Epithelial cell of esophagus (primary cell): ENCODE results near the gene CFAP92.

Experiments
- DNase-seq: peaks from one replicate; pipeline ENCODE4 v3.0.0; 2010; ENCODE audit warnings: low read depth
- H3K4me3 ChIP-seq: 2 replicates; pipeline ENCODE4 v1.5.1; 2011; ENCODE audit warnings: mild to moderate bottlenecking, low read length, control low read depth
- CTCF ChIP-seq: IDR thresholded peaks from 2 replicates; pipeline ENCODE4 v1.5.1; 2011; ENCODE audit warnings: low read depth, mild to moderate bottlenecking, low read length, control low read depth, inconsistent platforms; ENCODE audit not compliant: insufficient read depth; ENCODE audit errors: missing control alignments

CFAP92 gene

GRCh38 chr3:128988286-128988685 lies 5.6 kb downstream of the CFAP92 start:
- no peak for TF ChIP-seq CTCF
- no peak overlapping the region for H3K4me3 ChIP-seq
- no peak for DNase-seq

GRCh38 chr3:128987302-128988100 lies 6.4 kb downstream of the CFAP92 start:
- TF ChIP-seq CTCF = no peak
- no peak for DNase-seq
- no peak overlapping the region for H3K4me3 ChIP-seq

GRCh38 chr3:128984596-128984995 lies 9.3 kb downstream of the CFAP92 start:
- H3K4me3 ChIP-seq = no peak overlapping the region
- DNase-seq = peak; percentile 98
- no peak for TF ChIP-seq CTCF

GRCh38 chr3:128983293-128984069 lies 10.4 kb downstream of the CFAP92 start:
- no peak for DNase-seq
- TF ChIP-seq CTCF = no peak
- no peak overlapping the region for H3K4me3 ChIP-seq

GRCh38 chr3:128975276-128975675 lies 18.6 kb downstream of the CFAP92 start:
- no peak overlapping the region for H3K4me3 ChIP-seq
- no peak for TF ChIP-seq CTCF
- no peak for DNase-seq

- H3K4me3 ChIP-seq = no peak overlapping the region
- no peak for TF ChIP-seq CTCF
These were observed 19.8 kb downstream of the CFAP92 start for GRCh38 chr3:128973988-128974564.

More at GRCh38 chr3:128973988-128974564, 19.8 kb downstream of the CFAP92 start:
- no peak for DNase-seq
